H1 (cell line): ENCODE measurements around the gene VMP1.

ENCODE experiments used
- BRCA1 ChIP-seq: IDR thresholded peaks from 2 replicates; pipeline ENCODE4 v1.6.1; 2012; ENCODE audit warnings: low read depth, low read length, improper control_type of control experiment
- CHD2 ChIP-seq: IDR thresholded peaks from 2 replicates; pipeline ENCODE4 v1.6.1; 2012; ENCODE audit warnings: low read length, improper control_type of control experiment
- CTCF ChIP-seq, 3 experiments: IDR thresholded peaks; 1 replicate in 2 of 3; 2 replicates in 1 of 3; pipeline versions ENCODE4 v1.5.1 to v1.6.1; 2011; ENCODE audit warnings: low read length in 3 of 3, mild to moderate bottlenecking in 3 of 3, inconsistent platforms in 2 of 3, low read depth in 1 of 3, moderate library complexity in 1 of 3; ENCODE audit not compliant: insufficient read depth in 1 of 3; ENCODE audit errors: control extremely low read depth in 1 of 3
- EP300 ChIP-seq, 2 experiments: IDR thresholded peaks; 1 replicate in 1 of 2; 2 replicates in 1 of 2; pipeline ENCODE4 v1.6.1; 2011 to 2012; ENCODE audit warnings: low read depth in 2 of 2, low read length in 2 of 2, mild to moderate bottlenecking in 2 of 2, borderline replicate concordance in 1 of 2, inconsistent platforms in 1 of 2, moderate library complexity in 1 of 2
- EZH2 ChIP-seq: fragments of 200-600 bp; sonication (generic); IDR thresholded peaks from 2 replicates; pipeline ENCODE4 v1.7.1; 2012; ENCODE audit warnings: low read depth, mild to moderate bottlenecking, moderate library complexity, low read length, inconsistent platforms; ENCODE audit not compliant: severe bottlenecking
- GABPA ChIP-seq: IDR thresholded peaks from 2 replicates; pipeline ENCODE4 v1.6.1; 2011; ENCODE audit warnings: mild to moderate bottlenecking, low read length, moderate library complexity, borderline replicate concordance; ENCODE audit not compliant: insufficient read depth
- JUND ChIP-seq: IDR thresholded peaks from 2 replicates; pipeline ENCODE4 v1.6.1; 2011; ENCODE audit warnings: mild to moderate bottlenecking, improper control_type of control experiment, low read length
- NRF1 ChIP-seq: IDR thresholded peaks from 2 replicates; pipeline ENCODE4 v1.6.1; 2011; ENCODE audit warnings: mild to moderate bottlenecking, low read depth, low read length, improper control_type of control experiment
- POLR2A ChIP-seq, 2 experiments: IDR thresholded peaks; 1 replicate in 1 of 2; 2 replicates in 1 of 2; pipeline ENCODE4 v1.6.1; 2011; ENCODE audit warnings: low read depth in 2 of 2, low read length in 2 of 2, mild to moderate bottlenecking in 2 of 2; ENCODE audit errors: control extremely low read depth in 1 of 2
- POLR2AphosphoS5 ChIP-seq: IDR thresholded peaks from 2 replicates; pipeline ENCODE4 v1.6.1; 2011; ENCODE audit warnings: low read depth, low read length
- SIX5 ChIP-seq: IDR thresholded peaks from 2 replicates; pipeline ENCODE4 v1.6.1; 2011; ENCODE audit warnings: mild to moderate bottlenecking, low read depth, low read length
- TAF1 ChIP-seq: IDR thresholded peaks from 2 replicates; pipeline ENCODE4 v1.6.1; 2011; ENCODE audit warnings: mild to moderate bottlenecking, low read depth, low read length

GRCh38 chr17:59863616-59864015, 156.2 kb downstream of the VMP1 start:
- no peak for TF ChIP-seq POLR2AphosphoS5
- no peak for TF ChIP-seq CTCF (IDR thresholded peaks at IDR 0.05; ENCODE audit: control extremely low read depth in 1 of 3, insufficient read depth in 1 of 3, low read depth in 1 of 3, low read length in 3 of 3)
- no peak for TF ChIP-seq CHD2
- no peak for TF ChIP-seq NRF1
- no peak for TF ChIP-seq POLR2A (IDR thresholded peaks at IDR 0.05; ENCODE audit: control extremely low read depth in 1 of 2, low read depth in 2 of 2, low read length in 2 of 2)
- TF ChIP-seq BRCA1 = no peak
- TF ChIP-seq SIX5 = no peak
- no peak for TF ChIP-seq TAF1
- TF ChIP-seq GABPA = no peak
- TF ChIP-seq EP300 (IDR thresholded peaks at IDR 0.05; ENCODE audit: borderline replicate concordance in 1 of 2, low read depth in 2 of 2, low read length in 2 of 2) = no peak
- no peak for TF ChIP-seq EZH2
- TF ChIP-seq JUND = no peak
